Mucosa of gallbladder (tissue), 1 donor: ENCODE data around the gene CDH4. TPM values are rescaled to one million over a fixed set of nuclear protein-coding genes. Genes with fewer than 3 reads are reported as not detected.

Experiments used
- DNase-seq: peaks from one replicate; pipeline ENCODE4 v3.0.0-alpha.2; 2020; ENCODE audit warnings: low spot score
- total RNA-seq: library from RNA; stranded (reverse); gene quantifications from one replicate; pipeline ENCODE4 v1.2.1, GENCODE V29; 2021
- donor health status: DM: no; HTN: no; CAD: no.

The CDH4 gene
- total RNA-seq, 1 donor from 2014 or later: 3.5 TPM

DNA sequence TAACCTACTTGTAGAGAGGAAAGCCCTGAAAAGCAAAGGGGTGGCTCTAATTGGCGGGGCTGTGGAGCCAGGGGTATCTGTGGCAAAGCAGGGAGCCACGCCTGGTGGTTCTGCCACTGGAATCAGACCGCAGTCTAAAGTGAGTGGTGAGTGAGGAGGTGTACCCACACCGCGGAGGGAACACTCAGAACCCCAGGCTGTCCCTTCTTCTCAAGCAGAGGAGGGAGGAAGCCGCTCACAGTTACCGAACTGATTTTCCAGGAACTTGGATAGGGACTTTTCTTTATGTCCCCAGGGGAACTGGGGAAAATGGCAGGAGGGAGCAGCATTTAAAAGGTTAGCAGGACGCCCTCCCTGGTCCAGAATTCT, 526.4 kb downstream of the CDH4 start:
- DNase-seq: no peak

GRCh38 chr20:61779176-61779965, 527.3 kb downstream of the CDH4 start:
- no peak for DNase-seq

GRCh38 chr20:61780066-61780465, 528.0 kb downstream of the CDH4 start:
- no peak for DNase-seq

DNA sequence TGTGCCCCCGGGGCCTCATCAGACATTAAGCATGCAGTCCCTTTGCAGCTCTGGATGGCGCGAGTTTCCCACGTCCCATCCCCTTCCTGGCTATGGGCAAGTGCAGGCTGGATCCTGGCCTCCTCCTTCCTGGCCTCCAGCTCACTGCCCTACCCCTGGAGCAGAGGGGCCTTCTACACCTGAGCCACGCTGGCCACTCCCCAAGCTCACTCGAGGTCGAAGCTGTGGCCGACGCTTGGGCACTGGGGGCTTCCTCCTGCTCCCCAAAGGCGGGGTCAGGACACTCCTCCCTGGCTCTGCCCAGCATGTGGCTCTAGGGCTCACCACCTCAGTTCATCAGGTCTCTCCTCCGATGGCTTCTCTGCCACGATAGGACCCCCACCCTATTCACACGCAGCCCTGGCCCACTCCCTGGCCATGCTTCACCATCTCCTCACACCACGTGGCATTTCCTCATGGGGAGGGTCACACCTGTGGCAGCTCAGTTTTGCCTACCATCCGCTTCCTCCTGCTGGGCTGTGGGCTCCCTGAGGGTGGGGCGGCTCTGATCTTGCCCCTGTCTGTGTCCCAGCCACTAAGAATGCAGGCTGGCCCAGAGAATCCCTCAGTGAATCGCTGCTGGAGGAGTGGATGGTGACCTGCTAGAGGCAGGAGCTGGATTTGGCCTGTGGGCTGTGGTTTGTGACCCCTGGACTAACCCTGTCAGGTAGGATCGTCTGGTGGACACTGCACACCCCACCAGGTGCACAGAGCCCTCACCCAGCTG, 532.9 kb downstream of the CDH4 start:
- DNase-seq: no peak

- no peak for DNase-seq
Observed at GRCh38 chr20:61785567-61785816, 533.4 kb downstream of the CDH4 start.

GRCh38 chr20:61786230-61786629, 534.2 kb downstream of the CDH4 start:
- no peak for DNase-seq

- DNase-seq: no peak
Observed at GRCh38 chr20:61788343-61788742, 536.3 kb downstream of the CDH4 start.

- DNase-seq: no peak
Observed at GRCh38 chr20:61789329-61789728, 537.3 kb downstream of the CDH4 start.

GRCh38 chr20:61790116-61790827, 538.2 kb downstream of the CDH4 start:
- no peak for DNase-seq

- DNase-seq: no peak
Observed at GRCh38 chr20:61791995-61792394, 539.9 kb downstream of the CDH4 start.

DNA sequence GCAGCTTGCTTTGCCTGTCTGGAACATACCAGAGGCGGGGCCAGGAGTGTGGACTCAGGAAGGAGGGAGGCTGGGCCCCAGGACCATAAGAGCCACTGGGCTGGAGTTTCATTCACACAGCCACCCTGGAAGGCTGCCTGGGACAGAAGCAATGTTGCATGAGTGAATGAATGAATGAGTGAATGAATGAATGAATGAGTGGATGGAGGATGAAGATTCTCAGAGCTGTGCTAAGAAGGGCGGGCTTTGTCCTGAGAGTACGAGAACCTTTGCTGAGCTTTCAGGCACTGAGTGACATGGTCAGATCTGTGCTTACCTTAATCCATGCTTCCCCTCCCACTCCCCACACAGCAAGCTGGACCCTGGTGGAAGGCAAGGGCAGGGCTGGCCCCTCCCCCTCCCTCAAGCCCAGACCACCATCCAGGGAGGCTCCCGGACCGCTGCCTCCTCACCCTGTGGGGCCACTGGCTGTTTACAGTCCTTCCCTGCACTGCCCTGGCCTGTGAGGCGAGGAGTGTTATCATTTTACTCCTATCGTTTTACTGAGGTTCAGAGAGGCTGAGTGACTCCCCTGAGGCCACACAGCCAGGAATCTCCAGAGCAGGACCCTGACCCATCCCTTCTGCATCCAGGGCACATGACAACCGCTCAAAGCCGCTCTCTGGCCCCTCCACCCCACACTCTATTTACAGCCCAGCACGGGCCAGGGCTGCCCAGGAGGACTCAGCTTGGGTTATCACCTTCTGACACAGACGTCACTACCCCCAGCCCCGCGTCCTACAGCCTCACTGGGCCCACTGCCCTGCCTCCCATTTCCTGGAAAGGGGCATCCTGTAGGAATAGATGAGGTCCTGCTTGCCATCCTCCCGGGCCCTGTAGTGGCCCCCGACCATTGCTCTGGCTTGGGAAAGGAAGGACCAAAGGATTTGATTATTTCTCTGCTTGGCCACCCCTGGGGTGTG, 543.9 kb downstream of the CDH4 start:
- no peak for DNase-seq

DNA sequence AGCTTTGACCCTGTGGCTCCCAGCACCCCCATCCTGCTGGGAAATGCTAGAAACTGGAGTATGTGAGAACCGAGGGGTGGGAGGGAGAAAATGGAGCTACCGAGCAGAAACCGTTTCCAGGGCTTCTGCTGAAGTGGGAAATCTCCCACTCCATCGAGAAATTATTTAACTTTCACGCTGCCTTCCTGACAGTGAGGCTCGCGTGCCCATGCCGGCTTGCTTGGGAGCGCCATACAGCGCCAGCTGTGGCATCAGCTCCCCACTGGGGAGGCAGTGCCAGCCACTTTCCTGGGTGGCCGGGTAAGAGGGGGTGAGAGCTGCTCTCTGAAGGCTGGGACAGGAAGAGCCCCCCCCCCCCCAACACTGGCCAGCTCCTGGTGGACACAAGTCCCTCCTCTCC, 544.7 kb downstream of the CDH4 start:
- DNase-seq: no peak

GRCh38 chr20:61797200-61797599, 545.1 kb downstream of the CDH4 start:
- DNase-seq: no peak

- no peak for DNase-seq
Observed at GRCh38 chr20:61797971-61798411, 545.9 kb downstream of the CDH4 start.

GRCh38 chr20:61798632-61799031, 546.6 kb downstream of the CDH4 start:
- DNase-seq: no peak

DNA sequence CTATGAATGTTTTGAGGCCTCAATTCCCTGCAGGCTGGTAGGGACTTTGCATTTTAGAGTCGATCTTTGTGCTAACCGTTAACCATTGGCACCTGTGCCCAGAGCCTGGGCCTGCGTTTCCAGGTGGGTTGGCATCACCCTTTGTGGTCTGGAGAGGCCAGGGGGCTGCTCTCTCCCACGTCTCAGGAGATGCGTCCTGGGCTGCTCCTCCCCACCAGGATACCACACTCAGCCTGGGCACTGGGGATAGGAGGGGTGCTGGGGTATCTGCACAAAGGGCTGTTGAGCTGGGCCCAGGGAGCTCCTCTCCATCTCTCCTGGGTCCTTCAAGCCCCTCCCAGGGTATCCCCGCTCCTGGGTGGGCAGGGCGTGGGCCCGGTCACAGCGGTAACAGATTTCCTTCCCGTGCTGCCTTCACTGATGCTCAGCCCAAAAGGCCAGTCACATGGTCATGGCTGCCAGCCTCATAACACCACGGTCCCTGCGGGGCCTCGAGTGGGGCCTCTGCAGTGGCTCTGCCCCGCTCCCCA, 547.4 kb downstream of the CDH4 start:
- DNase-seq: no peak

GRCh38 chr20:61799928-61800327, 547.9 kb downstream of the CDH4 start:
- DNase-seq: no peak

GRCh38 chr20:61800359-61801064, 548.5 kb downstream of the CDH4 start:
- DNase-seq: no peak

GRCh38 chr20:61801065-61801360, 549.0 kb downstream of the CDH4 start:
- no peak for DNase-seq

DNA sequence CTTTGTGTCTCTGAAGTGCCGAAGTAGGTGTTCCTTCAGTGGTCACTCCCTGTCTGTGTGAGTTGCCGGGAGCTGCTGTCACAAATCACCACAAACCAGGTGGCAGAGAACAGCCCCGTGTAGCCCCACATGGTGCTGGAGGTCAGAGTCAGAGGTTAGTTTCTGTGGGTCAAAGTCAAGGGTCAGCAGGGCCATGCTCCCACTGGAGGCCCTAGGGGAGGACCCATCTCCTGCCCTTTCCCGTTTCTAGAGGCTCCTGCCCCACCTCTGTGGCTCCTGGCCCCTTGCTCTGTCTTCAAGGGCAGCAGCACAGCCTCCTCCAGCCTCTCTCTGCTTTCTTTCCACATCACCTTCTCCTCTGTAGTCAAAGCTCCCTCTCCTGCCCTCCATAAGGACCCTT, 549.4 kb downstream of the CDH4 start:
- DNase-seq: no peak

- no peak for DNase-seq
Observed at GRCh38 chr20:61801857-61802442, 549.9 kb downstream of the CDH4 start.
